Loucy (cell line): ENCODE measurements around the gene AGO4.

Experiments
- EZH2phosphoT487 ChIP-seq: fragments of 200-600 bp; IDR thresholded peaks from 2 replicates; pipeline ENCODE4 v1.6.1; 2018; ENCODE audit warnings: antibody characterized with exemption, mild to moderate bottlenecking, moderate library complexity, borderline replicate concordance
- TF ChIP-seq, protein P1 (sequence below): fragments of 200-600 bp; sonication (generic); conservative IDR thresholded peaks from 2 replicates; pipeline ENCODE4 v1.5.1; 2014; ENCODE audit warnings: mild to moderate bottlenecking, antibody characterized with exemption, low read length

DNA sequence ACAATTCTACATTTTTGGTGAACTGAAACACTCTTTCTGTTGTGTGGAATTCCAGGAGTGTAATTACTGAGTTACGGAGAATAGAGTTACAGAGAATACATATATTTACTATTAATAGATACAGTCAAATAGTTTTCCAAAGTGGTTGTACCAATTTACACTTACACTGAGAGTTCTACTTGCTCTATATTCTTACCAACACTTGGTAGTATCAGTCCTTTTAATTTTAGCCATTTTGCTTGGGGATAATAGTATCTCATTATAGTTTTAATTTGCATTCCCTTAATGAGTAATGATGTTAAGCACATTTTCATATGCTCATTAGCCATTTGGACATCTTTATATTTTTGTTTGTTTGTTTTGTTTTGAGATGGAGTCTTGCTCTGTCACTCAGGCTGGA is 28.9 kb downstream of the AGO4 start:
- TF ChIP-seq, protein P1, sequence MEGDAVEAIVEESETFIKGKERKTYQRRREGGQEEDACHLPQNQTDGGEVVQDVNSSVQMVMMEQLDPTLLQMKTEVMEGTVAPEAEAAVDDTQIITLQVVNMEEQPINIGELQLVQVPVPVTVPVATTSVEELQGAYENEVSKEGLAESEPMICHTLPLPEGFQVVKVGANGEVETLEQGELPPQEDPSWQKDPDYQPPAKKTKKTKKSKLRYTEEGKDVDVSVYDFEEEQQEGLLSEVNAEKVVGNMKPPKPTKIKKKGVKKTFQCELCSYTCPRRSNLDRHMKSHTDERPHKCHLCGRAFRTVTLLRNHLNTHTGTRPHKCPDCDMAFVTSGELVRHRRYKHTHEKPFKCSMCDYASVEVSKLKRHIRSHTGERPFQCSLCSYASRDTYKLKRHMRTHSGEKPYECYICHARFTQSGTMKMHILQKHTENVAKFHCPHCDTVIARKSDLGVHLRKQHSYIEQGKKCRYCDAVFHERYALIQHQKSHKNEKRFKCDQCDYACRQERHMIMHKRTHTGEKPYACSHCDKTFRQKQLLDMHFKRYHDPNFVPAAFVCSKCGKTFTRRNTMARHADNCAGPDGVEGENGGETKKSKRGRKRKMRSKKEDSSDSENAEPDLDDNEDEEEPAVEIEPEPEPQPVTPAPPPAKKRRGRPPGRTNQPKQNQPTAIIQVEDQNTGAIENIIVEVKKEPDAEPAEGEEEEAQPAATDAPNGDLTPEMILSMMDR, result no peak
- no peak for TF ChIP-seq EZH2phosphoT487
